ENCODE measurements around the gene ANKRD55.

GRCh38 chr5:56094579-56095361 is 138.4 kb downstream of the ANKRD55 start:
- TF ChIP-seq POLR2A (IDR thresholded peaks at IDR 0.05; ENCODE audit: low read depth, low read length), result no peak
- no peak for TF ChIP-seq CTCF (IDR thresholded peaks at IDR 0.05; ENCODE audit: extremely low read depth in 1 of 2, insufficient read depth in 1 of 2, low read depth in 1 of 2, low read length in 2 of 2)
- no peak for TF ChIP-seq FOS (IDR thresholded peaks at IDR 0.05; ENCODE audit: borderline replicate concordance, insufficient read depth, low read length)
- no peak for TF ChIP-seq EZH2 (IDR thresholded peaks at IDR 0.05; ENCODE audit: borderline replicate concordance, low read depth, low read length, severe bottlenecking)
- TF ChIP-seq POLR2AphosphoS5 (IDR thresholded peaks at IDR 0.05; ENCODE audit: insufficient read depth, low read depth, low read length), result no peak
- TF ChIP-seq JUN (IDR thresholded peaks at IDR 0.05; ENCODE audit: borderline replicate concordance, insufficient read depth, insufficient read length, low read depth), result no peak
- TF ChIP-seq MYC (IDR thresholded peaks at IDR 0.05; ENCODE audit: low read depth, low read length), result no peak
- no peak for TF ChIP-seq MAX (IDR thresholded peaks at IDR 0.05; ENCODE audit: insufficient read depth, insufficient read length)

All from endothelial cell of umbilical vein (primary cell).